ENCODE data around the gene KCNH5. TPM values are rescaled to one million over a fixed set of nuclear protein-coding genes. Genes with fewer than 3 reads are reported as not detected.

Gene KCNH5
- total RNA-seq, 1 experiment from 2014 or later: 1.4 TPM

DNA sequence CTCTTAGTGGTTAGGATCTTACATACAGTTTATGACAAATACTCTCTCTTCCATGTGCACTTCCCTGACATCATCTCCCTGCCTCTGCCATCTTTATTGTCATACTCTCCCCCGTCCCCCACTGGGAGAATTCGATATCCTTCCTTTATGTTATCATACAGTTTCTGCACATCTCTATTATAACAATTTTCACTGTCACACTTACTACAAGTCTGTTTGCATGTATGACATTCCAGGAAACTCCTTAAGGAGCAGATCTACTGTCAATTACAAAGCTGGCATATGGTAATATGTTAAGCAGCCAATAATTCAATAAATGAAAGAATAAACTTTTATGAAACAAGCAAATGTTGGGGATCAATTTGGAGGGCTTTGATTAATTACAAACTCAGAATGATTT, 91.1 kb downstream of the KCNH5 start:
- intact Hi-C loops (cut with micrococcal nuclease; ENCODE audit: unreplicated experiment): no loop called here
- H3K27ac ChIP-seq: no peak overlapping the region
- H3K4me3 ChIP-seq: no peak overlapping the region
- no TSS peak for BruUV-seq (replicated peaks)
- TF ChIP-seq EZH2 (IDR thresholded peaks at IDR 0.05; ENCODE audit: low read depth): no peak
- TF ChIP-seq, protein P1, sequence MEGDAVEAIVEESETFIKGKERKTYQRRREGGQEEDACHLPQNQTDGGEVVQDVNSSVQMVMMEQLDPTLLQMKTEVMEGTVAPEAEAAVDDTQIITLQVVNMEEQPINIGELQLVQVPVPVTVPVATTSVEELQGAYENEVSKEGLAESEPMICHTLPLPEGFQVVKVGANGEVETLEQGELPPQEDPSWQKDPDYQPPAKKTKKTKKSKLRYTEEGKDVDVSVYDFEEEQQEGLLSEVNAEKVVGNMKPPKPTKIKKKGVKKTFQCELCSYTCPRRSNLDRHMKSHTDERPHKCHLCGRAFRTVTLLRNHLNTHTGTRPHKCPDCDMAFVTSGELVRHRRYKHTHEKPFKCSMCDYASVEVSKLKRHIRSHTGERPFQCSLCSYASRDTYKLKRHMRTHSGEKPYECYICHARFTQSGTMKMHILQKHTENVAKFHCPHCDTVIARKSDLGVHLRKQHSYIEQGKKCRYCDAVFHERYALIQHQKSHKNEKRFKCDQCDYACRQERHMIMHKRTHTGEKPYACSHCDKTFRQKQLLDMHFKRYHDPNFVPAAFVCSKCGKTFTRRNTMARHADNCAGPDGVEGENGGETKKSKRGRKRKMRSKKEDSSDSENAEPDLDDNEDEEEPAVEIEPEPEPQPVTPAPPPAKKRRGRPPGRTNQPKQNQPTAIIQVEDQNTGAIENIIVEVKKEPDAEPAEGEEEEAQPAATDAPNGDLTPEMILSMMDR (conservative IDR thresholded peaks at IDR 0.05): no peak
- no peaks in the 10 kb centered on the region for H3K27me3 ChIP-seq (ENCODE audit: insufficient read depth, low read depth)
- H3F3A ChIP-seq (ENCODE audit: insufficient read depth, low read depth): no peaks in the 10 kb centered on the region
- no peak overlapping the region for H3K4me2 ChIP-seq
- no peaks in the 10 kb centered on the region for H3K79me2 ChIP-seq (ENCODE audit: low read depth)
- no peak overlapping the region for H2AFZ ChIP-seq
- no peaks in the 10 kb centered on the region for H3K9me2 ChIP-seq (ENCODE audit: insufficient read depth)
- DNase-seq: no peak
- H4K20me1 ChIP-seq (ENCODE audit: insufficient read depth): no peaks in the 10 kb centered on the region
- no peaks in the 10 kb centered on the region for H3K36me3 ChIP-seq (ENCODE audit: low read depth)
- H3K4me1 ChIP-seq (replicated peaks; ENCODE audit: insufficient read depth): no peaks in the 10 kb centered on the region
- H3K9me3 ChIP-seq (ENCODE audit: insufficient read depth, low read depth): 0 out of 2 replicates have a peak, but pooled peaks cover 3% of the 10 kb centered on the region
- ChIA-PET POLR2A (ENCODE audit: unreplicated experiment) (no interaction called here), CTCF (no interaction called here)

DNA sequence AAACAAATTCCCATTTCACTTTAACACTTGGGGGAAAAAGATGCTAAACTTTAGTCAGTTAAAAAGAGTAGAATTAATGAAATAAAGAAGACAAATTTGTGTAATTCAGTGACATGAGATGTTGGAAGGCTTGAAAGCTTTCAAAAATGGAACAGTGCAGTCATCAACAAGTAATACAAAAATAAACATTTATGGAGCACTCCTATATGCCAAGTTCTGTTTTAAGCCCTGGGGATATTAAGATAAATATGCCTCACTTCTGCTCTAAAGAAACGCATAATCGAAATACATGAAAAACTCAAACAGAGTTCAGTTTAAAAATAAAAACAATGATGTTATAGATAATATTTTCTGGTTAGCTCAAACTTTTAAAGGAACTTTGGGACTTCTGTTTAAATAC, 93.0 kb downstream of the KCNH5 start:
- no peak overlapping the region for H2AFZ ChIP-seq
- intact Hi-C loops (cut with micrococcal nuclease; ENCODE audit: unreplicated experiment): no loop called here
- no peaks in the 10 kb centered on the region for H3K79me2 ChIP-seq (ENCODE audit: low read depth)
- no peak overlapping the region for H3K4me2 ChIP-seq
- DNase-seq: no peak
- no peak overlapping the region for H3K27ac ChIP-seq
- H3F3A ChIP-seq (ENCODE audit: insufficient read depth, low read depth): no peaks in the 10 kb centered on the region
- no peak for TF ChIP-seq EZH2 (IDR thresholded peaks at IDR 0.05; ENCODE audit: low read depth)
- TF ChIP-seq, protein P1 (conservative IDR thresholded peaks at IDR 0.05): no peak
- ChIA-PET POLR2A (ENCODE audit: unreplicated experiment) (no interaction called here), CTCF (no interaction called here)
- H3K4me3 ChIP-seq: no peak overlapping the region
- BruUV-seq (replicated peaks): no TSS peak
- no peaks in the 10 kb centered on the region for H3K9me2 ChIP-seq (ENCODE audit: insufficient read depth)
- H3K27me3 ChIP-seq (ENCODE audit: insufficient read depth, low read depth): no peaks in the 10 kb centered on the region
- H3K9me3 ChIP-seq (ENCODE audit: insufficient read depth, low read depth): 0 out of 2 replicates have a peak, but pooled peaks cover 3% of the 10 kb centered on the region
- H3K4me1 ChIP-seq (replicated peaks; ENCODE audit: insufficient read depth): no peaks in the 10 kb centered on the region
- no peaks in the 10 kb centered on the region for H3K36me3 ChIP-seq (ENCODE audit: low read depth)
- no peaks in the 10 kb centered on the region for H4K20me1 ChIP-seq (ENCODE audit: insufficient read depth)

DNA sequence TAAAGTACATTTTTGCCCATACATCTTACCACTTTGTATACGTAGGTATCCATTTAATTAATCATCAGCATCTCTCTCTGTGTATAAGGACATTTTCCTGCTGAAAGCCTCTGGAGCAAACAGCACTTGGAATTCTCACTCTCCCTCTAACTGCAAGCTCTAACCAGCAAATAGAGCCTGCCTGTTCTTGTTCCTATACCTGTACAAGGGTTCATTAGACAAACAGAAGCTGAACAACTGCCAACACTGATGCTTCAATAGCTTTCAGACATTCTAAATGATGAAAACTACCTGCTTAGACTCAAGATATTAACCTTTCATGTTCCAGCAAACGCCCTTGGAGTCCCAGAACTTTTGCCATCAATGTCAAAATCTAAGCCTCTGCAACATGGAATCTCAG, 98.0 kb downstream of the KCNH5 start:
- no peaks in the 10 kb centered on the region for H3K36me3 ChIP-seq (ENCODE audit: low read depth)
- H3K4me1 ChIP-seq (replicated peaks; ENCODE audit: insufficient read depth): no peaks in the 10 kb centered on the region
- H3F3A ChIP-seq (ENCODE audit: insufficient read depth, low read depth): no peaks in the 10 kb centered on the region
- H3K9me3 ChIP-seq (ENCODE audit: insufficient read depth, low read depth): 0 out of 2 replicates have a peak, but pooled peaks cover 3% of the 10 kb centered on the region
- BruUV-seq (replicated peaks): no TSS peak
- TF ChIP-seq, protein P1 (conservative IDR thresholded peaks at IDR 0.05): no peak
- no peak for TF ChIP-seq EZH2 (IDR thresholded peaks at IDR 0.05; ENCODE audit: low read depth)
- no peak overlapping the region for H3K4me3 ChIP-seq
- H3K27me3 ChIP-seq (ENCODE audit: insufficient read depth, low read depth): no peaks in the 10 kb centered on the region
- no peaks in the 10 kb centered on the region for H3K79me2 ChIP-seq (ENCODE audit: low read depth)
- H3K4me2 ChIP-seq: no peak overlapping the region
- no peaks in the 10 kb centered on the region for H4K20me1 ChIP-seq (ENCODE audit: insufficient read depth)
- POLR2A ChIA-PET (ENCODE audit: unreplicated experiment): no interaction called here
- CTCF ChIA-PET: no interaction called here
- no peak overlapping the region for H2AFZ ChIP-seq
- H3K27ac ChIP-seq: no peak overlapping the region
- no peaks in the 10 kb centered on the region for H3K9me2 ChIP-seq (ENCODE audit: insufficient read depth)
- intact Hi-C loops (cut with micrococcal nuclease; ENCODE audit: unreplicated experiment): no loop called here
- DNase-seq: no peak
